NCI-H82 treated with DMSO at 0.1 percent for 48 hours (cell line): ENCODE data around the gene HLA-DPA1.
"Not testable (repeated sequence)": the region's sequence is repeated elsewhere in the genome, so short reads cannot be mapped to it uniquely, and the experiment has no call there.

ENCODE experiments used
- DNase-seq: peaks from one replicate; lab custom pipeline; 2025; ENCODE audit not compliant: unreplicated experiment; lab: John Stamatoyannopoulos, UW

HLA-DPA1 gene

GRCh38 chr6:33065312-33065711 lies 8.1 kb downstream of the HLA-DPA1 start:
- DNase-seq: no peak

- DNase-seq: no peak
Measured at GRCh38 chr6:33064723-33065122, 8.7 kb downstream of the HLA-DPA1 start.

GRCh38 chr6:33063435-33063834 lies 10.0 kb downstream of the HLA-DPA1 start:
- DNase-seq: not testable (repeated sequence)

GRCh38 chr6:33061987-33062386 lies 11.5 kb downstream of the HLA-DPA1 start:
- DNase-seq: no peak

- DNase-seq: peak; percentile 2
Measured at GRCh38 chr6:33057222-33058150, 16.0 kb downstream of the HLA-DPA1 start.

- no peak for DNase-seq
Measured at GRCh38 chr6:33053230-33053629, 20.2 kb downstream of the HLA-DPA1 start.

DNA sequence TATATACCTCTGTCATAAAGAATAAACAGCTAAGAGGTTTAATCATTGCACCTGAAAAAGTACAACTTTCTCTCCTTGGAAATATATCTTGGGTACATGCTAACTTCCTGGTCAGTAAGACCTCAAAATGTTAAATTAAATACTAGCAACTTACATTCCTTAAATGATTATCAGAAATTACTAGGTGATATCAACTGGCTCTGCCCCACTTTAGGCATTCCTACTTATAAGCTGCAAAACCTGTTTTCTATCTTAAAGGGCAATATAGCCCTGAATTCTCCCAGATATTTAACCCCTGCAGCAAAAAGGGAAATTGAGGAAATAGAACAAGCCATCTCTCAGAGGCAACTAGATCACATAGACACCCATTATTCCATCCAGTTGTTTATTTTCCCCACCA lies 20.8 kb downstream of the HLA-DPA1 start:
- no peak for DNase-seq

GRCh38 chr6:33050014-33050810 lies 23.2 kb downstream of the HLA-DPA1 start:
- no peak for DNase-seq

DNA sequence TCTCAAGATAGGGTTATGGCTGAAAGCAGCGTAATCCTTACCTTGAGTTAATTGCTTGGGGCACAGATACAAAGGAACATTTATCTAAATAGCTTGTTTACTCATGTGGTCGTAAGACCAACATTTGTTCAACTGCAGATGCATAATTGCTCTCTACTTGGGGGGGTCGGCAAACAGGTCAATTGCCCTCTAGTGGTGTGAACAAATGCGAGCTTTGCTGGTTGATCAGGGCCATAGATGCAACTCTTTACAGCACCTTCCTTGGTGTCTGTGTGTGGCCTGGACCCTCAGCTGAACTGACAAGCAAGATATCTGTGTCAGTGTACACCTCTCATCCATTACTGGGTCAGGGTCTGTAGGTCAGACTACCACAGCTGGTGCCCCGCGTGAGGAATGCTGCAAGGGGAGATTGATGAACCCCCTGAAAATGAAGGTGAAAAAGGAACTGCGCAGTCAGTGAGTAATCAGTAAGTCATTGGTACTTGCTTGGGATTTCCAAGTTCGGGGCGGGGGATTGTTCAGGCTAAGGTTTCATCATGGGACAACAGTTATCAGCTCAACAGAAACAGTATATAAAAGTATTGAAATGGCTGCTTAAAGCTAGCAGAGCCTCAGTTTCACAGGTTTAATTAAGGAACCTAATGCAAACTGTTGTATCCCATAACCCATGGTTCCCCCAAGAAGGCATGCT lies 24.0 kb downstream of the HLA-DPA1 start:
- no peak for DNase-seq

DNA sequence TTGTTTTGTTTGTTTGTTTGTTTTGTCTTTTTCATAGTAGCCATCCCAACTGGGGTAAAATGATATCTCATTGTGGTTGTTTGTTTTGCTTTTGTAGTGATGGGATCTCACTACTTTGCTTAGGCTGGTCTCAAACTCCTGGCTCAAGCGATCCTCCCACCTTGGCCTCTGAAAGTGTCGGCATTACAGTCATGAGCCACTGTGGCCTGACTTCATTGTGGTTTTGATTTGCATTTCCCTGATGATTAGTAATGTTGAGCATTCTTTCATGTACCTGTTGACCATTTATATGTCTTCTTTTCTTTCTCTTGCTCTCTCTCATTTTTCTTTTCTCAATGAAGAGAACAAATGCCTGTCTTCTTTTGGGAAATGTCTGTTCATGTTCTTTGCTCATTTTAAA lies 33.3 kb downstream of the HLA-DPA1 start:
- no peak for DNase-seq

DNA sequence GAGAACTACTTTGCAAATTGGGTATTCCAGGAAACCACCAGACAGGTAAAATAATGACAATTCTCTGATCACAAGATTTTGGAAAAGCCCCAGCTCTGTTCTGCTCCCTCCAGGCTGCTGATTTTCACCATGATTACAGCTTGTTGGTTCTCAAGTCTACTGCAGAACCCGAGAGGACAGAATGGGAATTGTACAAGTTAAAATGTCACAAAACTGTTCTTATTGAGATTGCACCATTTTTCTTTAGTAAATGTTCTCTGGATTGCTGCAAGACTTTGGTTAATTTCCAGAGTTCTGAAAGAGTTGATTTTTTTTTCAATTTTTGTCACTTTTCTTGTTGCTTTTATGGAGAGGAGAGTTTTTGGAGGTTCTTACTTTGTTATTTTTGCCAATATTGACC lies 36.9 kb downstream of the HLA-DPA1 start:
- no peak for DNase-seq

DNA sequence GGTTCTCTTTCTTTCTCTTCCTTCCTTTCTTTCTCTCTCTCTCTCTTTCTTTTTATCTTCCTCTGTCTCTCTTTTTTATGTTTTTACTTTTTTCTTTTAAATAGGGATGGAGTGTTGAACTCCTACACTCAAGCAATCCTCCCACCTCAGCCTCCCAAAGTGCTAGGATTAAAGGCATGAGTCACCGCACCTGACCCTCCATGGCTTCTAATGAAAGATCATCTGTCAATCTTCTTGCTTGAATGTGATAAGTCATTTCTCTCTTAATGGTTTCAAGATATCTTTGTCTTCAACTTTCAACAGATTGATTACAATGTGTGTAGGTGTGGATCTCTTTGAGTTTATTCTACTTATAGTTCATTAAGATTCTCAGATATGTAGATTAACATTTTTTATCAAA lies 38.9 kb downstream of the HLA-DPA1 start:
- DNase-seq: no peak

GRCh38 chr6:33030245-33030644 lies 43.2 kb downstream of the HLA-DPA1 start:
- no peak for DNase-seq

DNA sequence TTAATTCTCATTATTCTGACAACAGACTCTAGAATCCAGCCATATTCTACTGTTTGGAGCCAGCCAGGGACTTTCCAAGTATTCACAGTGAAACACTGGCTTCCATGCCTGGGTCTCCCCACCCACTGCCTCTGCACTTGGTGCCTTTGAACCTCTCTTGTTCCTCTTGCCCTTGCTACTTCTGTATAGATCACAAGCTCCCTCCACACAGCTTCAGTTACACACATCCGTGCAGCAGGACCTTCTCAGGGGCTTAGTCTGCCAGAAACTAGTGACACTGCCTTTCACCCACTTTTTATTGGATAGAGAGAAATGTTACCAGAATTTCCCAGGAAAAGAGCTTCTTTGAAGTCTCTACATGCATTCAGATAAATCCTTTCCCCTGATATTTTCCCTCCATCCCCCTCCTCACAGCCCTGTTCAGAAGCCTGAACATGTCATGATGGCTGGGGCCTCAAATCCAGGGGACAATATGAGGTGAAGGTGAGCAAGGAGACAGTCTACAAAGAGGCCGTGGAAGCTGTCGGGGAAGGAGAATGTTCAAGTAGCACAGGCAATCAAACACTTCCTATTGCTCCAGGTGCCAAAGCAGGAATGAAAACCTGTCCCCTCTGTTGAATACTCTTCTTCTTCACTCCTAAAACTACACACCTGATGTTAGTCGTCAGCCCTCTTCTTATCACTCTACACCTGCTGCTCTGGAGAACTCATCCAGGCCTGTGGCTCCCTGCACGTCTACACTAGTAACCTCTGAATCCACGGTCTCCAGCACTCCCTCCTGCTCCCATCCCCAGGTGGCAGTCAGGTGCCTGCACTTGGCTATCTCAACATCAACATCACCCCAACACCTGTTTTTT lies 43.9 kb downstream of the HLA-DPA1 start:
- DNase-seq: no peak

DNA sequence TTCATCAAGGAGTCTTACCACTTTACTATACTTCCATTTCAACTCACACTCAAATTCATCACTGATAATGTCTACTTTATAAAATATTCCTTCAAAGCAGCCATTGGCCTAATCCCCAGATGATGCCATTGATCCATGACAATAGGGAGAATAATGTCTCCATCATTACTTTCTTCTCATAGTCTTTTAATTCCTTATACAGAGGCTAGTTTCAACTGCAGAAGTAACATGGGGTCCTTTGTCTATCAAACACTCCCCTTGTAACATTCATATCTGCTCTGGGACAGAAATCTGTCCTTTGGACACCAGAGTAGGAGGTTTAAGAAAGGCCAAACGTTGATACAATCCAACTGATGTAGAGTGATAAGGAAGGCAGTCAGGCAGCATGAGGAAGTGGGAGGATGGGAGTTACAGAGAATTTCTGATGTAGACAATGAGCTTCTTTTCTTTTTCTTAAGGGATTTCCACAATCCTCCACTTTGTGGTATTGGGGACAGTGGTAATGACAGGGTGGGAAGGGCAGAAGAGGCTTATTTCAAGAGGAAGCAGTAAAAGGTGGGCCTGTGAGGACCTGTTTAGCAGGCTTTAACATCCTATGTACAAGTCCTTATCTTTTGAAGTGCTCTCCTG lies 45.1 kb downstream of the HLA-DPA1 start:
- no peak for DNase-seq

- DNase-seq: no peak
Measured at GRCh38 chr6:33024521-33024920, 48.9 kb downstream of the HLA-DPA1 start.

DNA sequence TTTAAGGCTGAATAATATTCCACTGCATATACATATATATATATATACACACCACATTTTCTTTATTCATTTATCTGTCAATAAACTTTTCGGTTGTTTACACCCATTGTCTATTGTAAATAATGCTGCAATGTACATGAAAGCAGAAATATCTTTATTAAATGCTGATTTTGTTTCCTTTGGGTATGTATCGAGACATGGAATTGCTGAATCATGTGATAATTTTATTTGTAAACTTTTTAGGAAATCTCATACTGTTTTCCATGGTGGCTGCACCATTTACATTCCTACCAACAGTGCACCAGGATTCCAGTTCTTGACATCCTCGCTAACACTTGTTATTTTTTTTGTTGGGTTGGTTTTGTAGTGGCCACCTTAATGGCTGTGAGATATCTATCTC lies 49.9 kb downstream of the HLA-DPA1 start:
- DNase-seq: no peak

GRCh38 chr6:33021917-33022316 lies 51.5 kb downstream of the HLA-DPA1 start:
- no peak for DNase-seq

- DNase-seq: no peak
Measured at GRCh38 chr6:33019372-33019771, 54.1 kb downstream of the HLA-DPA1 start.

- DNase-seq: no peak
Measured at GRCh38 chr6:33018904-33019303, 54.5 kb downstream of the HLA-DPA1 start.
